Osteoblast (primary cell): ENCODE measurements around the gene METTL24. TPM values are rescaled to one million over a fixed set of nuclear protein-coding genes. Genes with fewer than 3 reads are reported as not detected.

Experiments used
- DNase-seq: peaks from one replicate; pipeline ENCODE4 v3.0.0; 2011; ENCODE audit warnings: low spot score, mixed read lengths; ENCODE audit not compliant: insufficient read length; ENCODE audit errors: missing footprints
- H2AFZ ChIP-seq: 2 replicates; pipeline ENCODE4 v1.6.0; 2011; ENCODE audit warnings: mild to moderate bottlenecking, low read length
- H3K27ac ChIP-seq: 2 replicates; pipeline ENCODE4 v1.5.1; 2011; ENCODE audit warnings: mild to moderate bottlenecking, low read depth, low read length, moderate library complexity
- H3K27me3 ChIP-seq: 2 replicates; pipeline ENCODE4 v1.6.0; 2012; ENCODE audit warnings: mild to moderate bottlenecking, control low read depth, inconsistent platforms, low read length, moderate library complexity; ENCODE audit not compliant: insufficient read depth
- H3K36me3 ChIP-seq: 2 replicates; pipeline ENCODE4 v1.5.1; 2011; ENCODE audit warnings: mild to moderate bottlenecking, low read length, control low read depth, moderate library complexity; ENCODE audit not compliant: insufficient read depth
- H3K4me1 ChIP-seq: 2 replicates; pipeline ENCODE4 v1.5.1; 2011; ENCODE audit warnings: mild to moderate bottlenecking, low read length, control low read depth, moderate library complexity; ENCODE audit not compliant: insufficient read depth
- H3K4me2 ChIP-seq: 2 replicates; pipeline ENCODE4 v1.6.0; 2011; ENCODE audit warnings: mild to moderate bottlenecking, low read length; ENCODE audit not compliant: insufficient read depth
- H3K4me3 ChIP-seq: fragments of 200-600 bp; sonication (generic); 3 replicates; pipeline ENCODE4 v1.5.1; 2012; ENCODE audit warnings: mild to moderate bottlenecking, low read length, inconsistent platforms; ENCODE audit not compliant: insufficient read depth
- H3K79me2 ChIP-seq: 2 replicates; pipeline ENCODE4 v1.6.0; 2012; ENCODE audit warnings: mild to moderate bottlenecking, low read length, control low read depth, inconsistent platforms; ENCODE audit not compliant: insufficient read depth
- H3K9me3 ChIP-seq: 2 replicates; pipeline ENCODE4 v1.5.1; 2011; ENCODE audit warnings: low read depth, low read length, control low read depth
- H4K20me1 ChIP-seq: 2 replicates; pipeline ENCODE4 v1.6.0; 2012; ENCODE audit warnings: mild to moderate bottlenecking, low read length, control low read depth; ENCODE audit not compliant: insufficient read depth
- total RNA-seq: library from RNA; depleted of rRNA; stranded (reverse); fragments of >200 nt; gene quantifications from 2 replicates; pipeline ENCODE4 v1.2.3, GENCODE V29; 2012
- TF ChIP-seq, protein P1 (sequence below): IDR thresholded peaks from 2 replicates; pipeline ENCODE4 v1.5.1; 2011; ENCODE audit warnings: mild to moderate bottlenecking, low read depth, low read length, moderate library complexity; ENCODE audit errors: extremely low read depth

The METTL24 gene
- total RNA-seq, 1 donor = 0.36 TPM

DNA sequence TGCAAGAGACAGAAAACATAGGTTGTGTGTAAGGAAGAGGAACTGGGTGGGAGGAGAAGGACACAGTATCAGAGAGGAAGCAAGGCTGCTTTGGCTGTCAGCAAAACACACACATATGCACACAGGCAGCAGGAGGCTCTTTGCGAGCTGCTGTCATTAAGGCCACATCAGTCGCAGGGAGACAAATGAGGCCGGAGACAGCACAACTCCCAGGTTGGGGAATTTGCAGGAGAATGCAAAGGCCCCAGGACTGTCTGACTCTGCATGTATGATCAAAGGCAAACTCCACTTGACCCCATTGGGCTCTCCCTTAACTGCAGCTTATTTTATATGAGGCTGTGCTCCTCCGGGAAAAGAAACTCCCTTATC, 35.3 kb downstream of the METTL24 start:
- no peaks in the 10 kb centered on the region for H3K79me2 ChIP-seq
- H3K36me3 ChIP-seq = no peaks in the 10 kb centered on the region
- no peaks in the 10 kb centered on the region for H3K4me1 ChIP-seq
- TF ChIP-seq, protein P1, sequence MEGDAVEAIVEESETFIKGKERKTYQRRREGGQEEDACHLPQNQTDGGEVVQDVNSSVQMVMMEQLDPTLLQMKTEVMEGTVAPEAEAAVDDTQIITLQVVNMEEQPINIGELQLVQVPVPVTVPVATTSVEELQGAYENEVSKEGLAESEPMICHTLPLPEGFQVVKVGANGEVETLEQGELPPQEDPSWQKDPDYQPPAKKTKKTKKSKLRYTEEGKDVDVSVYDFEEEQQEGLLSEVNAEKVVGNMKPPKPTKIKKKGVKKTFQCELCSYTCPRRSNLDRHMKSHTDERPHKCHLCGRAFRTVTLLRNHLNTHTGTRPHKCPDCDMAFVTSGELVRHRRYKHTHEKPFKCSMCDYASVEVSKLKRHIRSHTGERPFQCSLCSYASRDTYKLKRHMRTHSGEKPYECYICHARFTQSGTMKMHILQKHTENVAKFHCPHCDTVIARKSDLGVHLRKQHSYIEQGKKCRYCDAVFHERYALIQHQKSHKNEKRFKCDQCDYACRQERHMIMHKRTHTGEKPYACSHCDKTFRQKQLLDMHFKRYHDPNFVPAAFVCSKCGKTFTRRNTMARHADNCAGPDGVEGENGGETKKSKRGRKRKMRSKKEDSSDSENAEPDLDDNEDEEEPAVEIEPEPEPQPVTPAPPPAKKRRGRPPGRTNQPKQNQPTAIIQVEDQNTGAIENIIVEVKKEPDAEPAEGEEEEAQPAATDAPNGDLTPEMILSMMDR = no peak
- no peak overlapping the region for H3K4me2 ChIP-seq
- no peak for DNase-seq
- H2AFZ ChIP-seq = no peak overlapping the region
- no peaks in the 10 kb centered on the region for H4K20me1 ChIP-seq
- no peaks in the 10 kb centered on the region for H3K9me3 ChIP-seq
- no peak overlapping the region for H3K27ac ChIP-seq
- no peak overlapping the region for H3K4me3 ChIP-seq
- peaks cover 2% of the 10 kb centered on the region for H3K27me3 ChIP-seq

DNA sequence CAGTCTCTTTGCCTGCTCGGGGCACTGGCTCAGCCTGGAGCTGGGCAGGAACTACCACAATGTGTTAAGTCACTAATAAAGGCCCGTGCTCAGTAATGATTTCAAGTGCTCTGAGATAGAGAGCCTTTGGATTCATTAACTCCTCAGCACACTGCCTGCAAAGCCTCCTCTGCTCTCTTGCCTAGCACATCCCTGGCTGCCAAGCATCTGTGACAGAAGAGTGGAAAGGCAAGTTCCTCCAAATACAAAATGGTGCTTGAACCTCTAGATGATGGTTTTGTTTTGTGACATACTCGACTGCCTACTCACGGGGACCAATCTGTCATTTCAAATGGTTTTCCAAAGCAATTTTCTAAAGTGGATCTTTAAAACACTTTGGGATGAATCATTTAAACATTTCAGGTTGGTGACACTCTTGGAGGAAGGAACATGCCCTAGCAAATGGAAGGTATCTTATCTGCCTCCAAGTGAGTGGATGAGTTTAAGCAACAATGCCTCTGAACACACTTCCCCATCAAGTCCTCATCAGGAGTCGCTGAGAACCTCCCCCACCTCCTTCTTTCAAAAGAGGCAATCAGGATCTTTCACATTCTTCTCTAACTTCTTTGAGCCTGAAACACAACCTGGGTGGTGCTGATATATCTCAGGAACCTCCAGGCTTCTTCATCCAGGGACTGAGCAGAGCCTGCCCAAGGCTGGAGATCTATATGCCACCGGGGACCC, 35.8 kb downstream of the METTL24 start:
- H3K36me3 ChIP-seq = no peaks in the 10 kb centered on the region
- no peaks in the 10 kb centered on the region for H4K20me1 ChIP-seq
- TF ChIP-seq, protein P1 = no peak
- H2AFZ ChIP-seq = no peak overlapping the region
- DNase-seq = no peak
- no peak overlapping the region for H3K27ac ChIP-seq
- H3K79me2 ChIP-seq = no peaks in the 10 kb centered on the region
- H3K4me1 ChIP-seq = no peaks in the 10 kb centered on the region
- peaks cover 2% of the 10 kb centered on the region for H3K27me3 ChIP-seq
- no peak overlapping the region for H3K4me3 ChIP-seq
- no peak overlapping the region for H3K4me2 ChIP-seq
- no peaks in the 10 kb centered on the region for H3K9me3 ChIP-seq

DNA sequence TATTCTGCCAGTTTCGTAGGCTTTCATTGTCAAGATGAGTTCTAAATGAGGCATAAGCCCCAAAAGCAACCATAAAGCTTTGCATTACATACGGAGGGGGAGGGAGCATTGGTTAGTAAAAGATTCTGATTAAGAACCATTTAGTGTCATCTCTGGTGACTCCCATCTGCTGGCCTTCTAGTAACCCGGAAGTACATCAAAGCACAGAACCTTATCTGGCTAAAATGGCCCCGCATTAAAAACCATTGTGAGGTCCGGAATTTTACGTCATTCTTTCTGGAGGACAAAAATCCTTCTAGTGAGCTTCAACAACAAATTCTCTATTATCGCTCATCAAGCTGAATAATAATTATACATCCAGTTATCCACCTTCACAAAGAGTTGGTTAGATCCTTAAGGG, 37.8 kb downstream of the METTL24 start:
- DNase-seq = no peak
- Histone ChIP-seq H3K27ac (no peak overlapping the region), H3K79me2 (no peaks in the 10 kb centered on the region), H3K4me1 (no peaks in the 10 kb centered on the region), H2AFZ (no peak overlapping the region), H3K27me3 (peaks cover 2% of the 10 kb centered on the region), H3K4me2 (no peak overlapping the region), H4K20me1 (no peaks in the 10 kb centered on the region), H3K36me3 (no peaks in the 10 kb centered on the region), H3K9me3 (no peaks in the 10 kb centered on the region), H3K4me3 (no peak overlapping the region)
- TF ChIP-seq, protein P1 = no peak

DNA sequence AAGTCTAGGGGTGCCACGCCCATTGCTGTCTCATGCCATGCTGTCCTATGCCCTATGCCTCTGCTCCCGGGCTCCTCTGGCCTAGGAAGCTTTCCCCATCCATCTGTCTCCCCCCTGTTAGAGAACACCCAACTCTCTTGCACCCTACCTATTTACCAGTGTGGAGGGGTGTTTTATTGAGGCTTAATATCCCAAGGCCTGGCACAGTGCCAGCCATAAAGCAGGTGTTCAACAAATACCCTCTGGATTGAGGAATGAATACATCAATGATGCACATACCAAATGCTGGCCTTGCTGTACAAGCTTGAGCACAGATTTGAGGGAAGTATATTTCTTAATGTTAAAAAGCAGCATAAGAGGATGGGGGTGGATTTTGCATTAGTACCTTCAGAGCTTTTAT, 38.3 kb downstream of the METTL24 start:
- H3K27me3 ChIP-seq = peaks cover 2% of the 10 kb centered on the region
- H3K4me1 ChIP-seq = no peaks in the 10 kb centered on the region
- H3K79me2 ChIP-seq = no peaks in the 10 kb centered on the region
- no peak overlapping the region for H2AFZ ChIP-seq
- no peaks in the 10 kb centered on the region for H3K9me3 ChIP-seq
- DNase-seq = no peak
- H3K27ac ChIP-seq = no peak overlapping the region
- no peak overlapping the region for H3K4me3 ChIP-seq
- no peaks in the 10 kb centered on the region for H3K36me3 ChIP-seq
- TF ChIP-seq, protein P1 = no peak
- H4K20me1 ChIP-seq = no peaks in the 10 kb centered on the region
- no peak overlapping the region for H3K4me2 ChIP-seq
